ENCODE data around the gene SRBD1. TPM values are rescaled to one million over a fixed set of nuclear protein-coding genes. Genes with fewer than 3 reads are reported as not detected.

Gene SRBD1
- total RNA-seq, 1 experiment from 2014 or later: 22.8 TPM

GRCh38 chr2:45650851-45651414 is 39.9 kb upstream of the SRBD1 start (continued):
- TF ChIP-seq KAT7 (CRISPR knock-in tag; IDR thresholded peaks at IDR 0.05; ENCODE audit: borderline replicate concordance): no peak
- TF ChIP-seq, protein P1, sequence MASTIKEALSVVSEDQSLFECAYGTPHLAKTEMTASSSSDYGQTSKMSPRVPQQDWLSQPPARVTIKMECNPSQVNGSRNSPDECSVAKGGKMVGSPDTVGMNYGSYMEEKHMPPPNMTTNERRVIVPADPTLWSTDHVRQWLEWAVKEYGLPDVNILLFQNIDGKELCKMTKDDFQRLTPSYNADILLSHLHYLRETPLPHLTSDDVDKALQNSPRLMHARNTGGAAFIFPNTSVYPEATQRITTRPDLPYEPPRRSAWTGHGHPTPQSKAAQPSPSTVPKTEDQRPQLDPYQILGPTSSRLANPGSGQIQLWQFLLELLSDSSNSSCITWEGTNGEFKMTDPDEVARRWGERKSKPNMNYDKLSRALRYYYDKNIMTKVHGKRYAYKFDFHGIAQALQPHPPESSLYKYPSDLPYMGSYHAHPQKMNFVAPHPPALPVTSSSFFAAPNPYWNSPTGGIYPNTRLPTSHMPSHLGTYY (CRISPR knock-in tag; IDR thresholded peaks at IDR 0.05): no peak
- TF ChIP-seq PREB (CRISPR knock-in tag; IDR thresholded peaks at IDR 0.05; ENCODE audit: borderline replicate concordance): no peak
- TF ChIP-seq SP1 (CRISPR knock-in tag; conservative IDR thresholded peaks at IDR 0.05): peak; percentile 37; the same call in 1 of the 2 replicates
- no peak for TF ChIP-seq FOXJ3 (CRISPR knock-in tag; IDR thresholded peaks at IDR 0.05; ENCODE audit: borderline replicate concordance)
- TF ChIP-seq RELA (CRISPR knock-in tag; IDR thresholded peaks at IDR 0.05; ENCODE audit: borderline replicate concordance): no peak
- no peak for TF ChIP-seq JAZF1 (CRISPR knock-in tag; IDR thresholded peaks at IDR 0.05)
- TF ChIP-seq, protein P2, sequence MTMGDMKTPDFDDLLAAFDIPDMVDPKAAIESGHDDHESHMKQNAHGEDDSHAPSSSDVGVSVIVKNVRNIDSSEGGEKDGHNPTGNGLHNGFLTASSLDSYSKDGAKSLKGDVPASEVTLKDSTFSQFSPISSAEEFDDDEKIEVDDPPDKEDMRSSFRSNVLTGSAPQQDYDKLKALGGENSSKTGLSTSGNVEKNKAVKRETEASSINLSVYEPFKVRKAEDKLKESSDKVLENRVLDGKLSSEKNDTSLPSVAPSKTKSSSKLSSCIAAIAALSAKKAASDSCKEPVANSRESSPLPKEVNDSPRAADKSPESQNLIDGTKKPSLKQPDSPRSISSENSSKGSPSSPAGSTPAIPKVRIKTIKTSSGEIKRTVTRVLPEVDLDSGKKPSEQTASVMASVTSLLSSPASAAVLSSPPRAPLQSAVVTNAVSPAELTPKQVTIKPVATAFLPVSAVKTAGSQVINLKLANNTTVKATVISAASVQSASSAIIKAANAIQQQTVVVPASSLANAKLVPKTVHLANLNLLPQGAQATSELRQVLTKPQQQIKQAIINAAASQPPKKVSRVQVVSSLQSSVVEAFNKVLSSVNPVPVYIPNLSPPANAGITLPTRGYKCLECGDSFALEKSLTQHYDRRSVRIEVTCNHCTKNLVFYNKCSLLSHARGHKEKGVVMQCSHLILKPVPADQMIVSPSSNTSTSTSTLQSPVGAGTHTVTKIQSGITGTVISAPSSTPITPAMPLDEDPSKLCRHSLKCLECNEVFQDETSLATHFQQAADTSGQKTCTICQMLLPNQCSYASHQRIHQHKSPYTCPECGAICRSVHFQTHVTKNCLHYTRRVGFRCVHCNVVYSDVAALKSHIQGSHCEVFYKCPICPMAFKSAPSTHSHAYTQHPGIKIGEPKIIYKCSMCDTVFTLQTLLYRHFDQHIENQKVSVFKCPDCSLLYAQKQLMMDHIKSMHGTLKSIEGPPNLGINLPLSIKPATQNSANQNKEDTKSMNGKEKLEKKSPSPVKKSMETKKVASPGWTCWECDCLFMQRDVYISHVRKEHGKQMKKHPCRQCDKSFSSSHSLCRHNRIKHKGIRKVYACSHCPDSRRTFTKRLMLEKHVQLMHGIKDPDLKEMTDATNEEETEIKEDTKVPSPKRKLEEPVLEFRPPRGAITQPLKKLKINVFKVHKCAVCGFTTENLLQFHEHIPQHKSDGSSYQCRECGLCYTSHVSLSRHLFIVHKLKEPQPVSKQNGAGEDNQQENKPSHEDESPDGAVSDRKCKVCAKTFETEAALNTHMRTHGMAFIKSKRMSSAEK (CRISPR knock-in tag; IDR thresholded peaks at IDR 0.05; ENCODE audit: borderline replicate concordance): no peak
- TF ChIP-seq EMX1 (CRISPR knock-in tag; IDR thresholded peaks at IDR 0.05): no peak
- TF ChIP-seq USF2 (CRISPR knock-in tag; IDR thresholded peaks at IDR 0.05): no peak
- TF ChIP-seq, protein P3, sequence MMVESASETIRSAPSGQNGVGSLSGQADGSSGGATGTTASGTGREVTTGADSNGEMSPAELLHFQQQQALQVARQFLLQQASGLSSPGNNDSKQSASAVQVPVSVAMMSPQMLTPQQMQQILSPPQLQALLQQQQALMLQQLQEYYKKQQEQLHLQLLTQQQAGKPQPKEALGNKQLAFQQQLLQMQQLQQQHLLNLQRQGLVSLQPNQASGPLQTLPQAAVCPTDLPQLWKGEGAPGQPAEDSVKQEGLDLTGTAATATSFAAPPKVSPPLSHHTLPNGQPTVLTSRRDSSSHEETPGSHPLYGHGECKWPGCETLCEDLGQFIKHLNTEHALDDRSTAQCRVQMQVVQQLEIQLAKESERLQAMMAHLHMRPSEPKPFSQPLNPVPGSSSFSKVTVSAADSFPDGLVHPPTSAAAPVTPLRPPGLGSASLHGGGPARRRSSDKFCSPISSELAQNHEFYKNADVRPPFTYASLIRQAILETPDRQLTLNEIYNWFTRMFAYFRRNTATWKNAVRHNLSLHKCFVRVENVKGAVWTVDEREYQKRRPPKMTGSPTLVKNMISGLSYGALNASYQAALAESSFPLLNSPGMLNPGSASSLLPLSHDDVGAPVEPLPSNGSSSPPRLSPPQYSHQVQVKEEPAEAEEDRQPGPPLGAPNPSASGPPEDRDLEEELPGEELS (CRISPR knock-in tag; IDR thresholded peaks at IDR 0.05): peak; percentile 89
- TF ChIP-seq, protein P4, sequence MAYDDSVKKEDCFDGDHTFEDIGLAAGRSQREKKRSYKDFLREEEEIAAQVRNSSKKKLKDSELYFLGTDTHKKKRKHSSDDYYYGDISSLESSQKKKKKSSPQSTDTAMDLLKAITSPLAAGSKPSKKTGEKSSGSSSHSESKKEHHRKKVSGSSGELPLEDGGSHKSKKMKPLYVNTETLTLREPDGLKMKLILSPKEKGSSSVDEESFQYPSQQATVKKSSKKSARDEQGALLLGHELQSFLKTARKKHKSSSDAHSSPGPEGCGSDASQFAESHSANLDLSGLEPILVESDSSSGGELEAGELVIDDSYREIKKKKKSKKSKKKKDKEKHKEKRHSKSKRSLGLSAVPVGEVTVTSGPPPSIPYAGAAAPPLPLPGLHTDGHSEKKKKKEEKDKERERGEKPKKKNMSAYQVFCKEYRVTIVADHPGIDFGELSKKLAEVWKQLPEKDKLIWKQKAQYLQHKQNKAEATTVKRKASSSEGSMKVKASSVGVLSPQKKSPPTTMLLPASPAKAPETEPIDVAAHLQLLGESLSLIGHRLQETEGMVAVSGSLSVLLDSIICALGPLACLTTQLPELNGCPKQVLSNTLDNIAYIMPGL (CRISPR knock-in tag; IDR thresholded peaks at IDR 0.05): peak; percentile 27; the same call in 1 of the 2 replicates
- TF ChIP-seq FOXK1 (CRISPR knock-in tag; IDR thresholded peaks at IDR 0.05): 0 out of 2 replicates have a peak, but pooled peaks have one; percentile 37
- TF ChIP-seq MAX (CRISPR knock-in tag; IDR thresholded peaks at IDR 0.05): peak; percentile 47; the same call in 1 of the 2 replicates
- TF ChIP-seq PRDM15 (CRISPR knock-in tag; IDR thresholded peaks at IDR 0.05): no peak
- no peak for TF ChIP-seq ZNF121 (CRISPR knock-in tag; IDR thresholded peaks at IDR 0.05)
- TF ChIP-seq GTF2I (CRISPR knock-in tag; conservative IDR thresholded peaks at IDR 0.05): no peak
- peak; percentile 13; the same call in 1 of the 2 replicates for TF ChIP-seq GABPB1 (CRISPR knock-in tag; IDR thresholded peaks at IDR 0.05)

Data from WTC11 (cell line).